RPMI7951 (cell line): ENCODE results near the gene BCL11A. TPM values are rescaled to one million over a fixed set of nuclear protein-coding genes. Genes with fewer than 3 reads are reported as not detected.

Experiments used
- DNase-seq: peaks from one replicate; pipeline ENCODE4 v3.0.0-alpha.2; 2012; ENCODE audit warnings: low read depth
- total RNA-seq: library from RNA; depleted of rRNA; stranded (reverse); fragments of >200 nt; shearing (Covaris generic); gene quantifications from 2 replicates; pipeline ENCODE4 v1.2.3, GENCODE V29; 2014

The BCL11A gene
- total RNA-seq, 1 experiment from 2014 or later: under 0.01 TPM

DNA sequence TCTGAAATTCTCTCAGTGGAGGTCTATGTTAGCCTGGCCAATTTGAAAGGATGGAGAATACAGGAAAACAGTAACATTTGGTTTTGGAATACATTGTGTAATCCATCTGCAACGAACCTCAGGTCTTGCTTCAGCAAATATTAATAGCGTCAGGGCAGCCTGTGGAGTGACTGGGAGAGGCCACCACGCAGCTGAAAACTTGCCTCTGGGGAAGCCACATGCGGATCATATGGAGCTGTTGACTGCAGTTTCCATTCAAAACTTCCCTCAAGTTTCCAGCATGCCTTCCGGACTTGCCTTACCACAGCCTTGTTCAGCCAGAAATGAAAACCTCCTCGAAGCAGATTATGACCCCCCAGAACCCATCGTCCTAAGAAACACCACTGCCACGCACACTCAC is 25.7 kb downstream of the BCL11A start:
- no peak for DNase-seq

DNA sequence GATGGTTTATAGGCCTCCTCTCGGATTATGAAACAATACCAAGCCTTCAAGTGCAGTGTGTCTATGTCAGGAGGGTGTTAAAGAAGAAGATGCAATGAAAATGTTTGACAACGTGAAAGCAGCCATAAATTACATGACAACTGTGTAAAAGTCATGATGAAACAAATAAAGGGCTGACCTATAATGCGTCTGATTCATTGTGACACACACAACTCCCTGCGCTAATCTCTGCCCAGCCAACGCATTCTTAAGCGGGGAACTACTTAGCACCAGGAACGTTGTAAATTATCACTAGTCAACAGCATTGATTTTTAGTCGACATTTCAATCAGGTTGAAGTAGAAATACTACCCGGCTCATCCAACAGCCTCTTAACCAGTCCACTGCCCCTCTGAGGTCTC is 26.8 kb downstream of the BCL11A start:
- DNase-seq: no peak

DNA sequence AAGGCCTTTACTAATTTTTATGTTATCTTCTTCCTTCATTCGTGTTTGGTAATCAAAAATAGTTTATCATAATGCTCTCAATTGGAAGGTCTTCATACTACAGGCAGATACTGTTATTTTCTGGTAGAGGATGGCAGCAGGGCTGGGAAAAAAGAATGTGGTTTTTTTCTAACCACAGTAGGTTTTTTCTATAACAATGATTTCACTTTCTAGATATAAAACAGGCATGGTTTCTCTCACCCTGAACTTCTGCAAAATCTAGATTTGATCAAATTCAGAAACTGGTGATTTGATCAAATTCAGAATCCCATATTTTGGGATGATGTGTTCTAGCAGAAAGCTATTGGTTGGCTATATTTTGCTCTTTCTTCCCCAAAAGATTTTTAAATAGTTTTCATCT is 27.6 kb downstream of the BCL11A start:
- DNase-seq: no peak

DNA sequence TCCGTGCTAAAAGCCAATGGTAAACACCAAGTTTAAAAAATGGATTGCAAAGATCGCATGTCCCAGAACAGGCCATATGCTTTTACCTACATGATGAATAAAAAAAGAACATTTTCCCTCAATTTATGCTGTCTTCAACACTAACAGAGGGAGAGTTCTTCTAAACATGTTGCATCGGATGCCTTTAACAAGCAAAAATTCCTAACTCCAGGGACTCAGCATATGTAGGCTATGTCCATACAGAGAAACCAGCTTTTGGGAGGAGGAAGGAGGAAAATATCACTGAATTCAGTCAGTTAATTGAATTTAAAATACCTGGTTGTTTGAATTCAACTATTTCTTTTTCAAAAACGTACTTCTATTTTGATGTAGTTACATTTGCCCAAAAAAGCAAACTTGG is 28.6 kb downstream of the BCL11A start:
- no peak for DNase-seq

DNA sequence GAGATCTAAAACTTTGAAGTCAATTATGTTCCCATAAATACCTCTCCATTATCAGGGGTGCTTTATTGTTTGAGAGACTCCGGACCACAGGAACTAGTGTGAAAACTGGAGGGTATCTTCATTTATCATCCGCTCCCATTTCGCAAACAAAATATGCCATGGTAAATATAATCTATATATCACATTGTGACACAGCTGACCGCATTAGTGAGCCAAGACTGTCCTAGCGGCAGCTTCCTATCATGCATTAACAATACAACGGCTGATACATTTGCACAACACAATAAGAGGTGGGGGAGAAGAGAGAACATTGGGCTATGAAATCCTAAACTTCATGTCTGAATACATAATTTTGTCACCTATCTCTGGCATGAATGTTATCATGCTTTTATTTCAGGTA is 29.5 kb downstream of the BCL11A start:
- no peak for DNase-seq

DNA sequence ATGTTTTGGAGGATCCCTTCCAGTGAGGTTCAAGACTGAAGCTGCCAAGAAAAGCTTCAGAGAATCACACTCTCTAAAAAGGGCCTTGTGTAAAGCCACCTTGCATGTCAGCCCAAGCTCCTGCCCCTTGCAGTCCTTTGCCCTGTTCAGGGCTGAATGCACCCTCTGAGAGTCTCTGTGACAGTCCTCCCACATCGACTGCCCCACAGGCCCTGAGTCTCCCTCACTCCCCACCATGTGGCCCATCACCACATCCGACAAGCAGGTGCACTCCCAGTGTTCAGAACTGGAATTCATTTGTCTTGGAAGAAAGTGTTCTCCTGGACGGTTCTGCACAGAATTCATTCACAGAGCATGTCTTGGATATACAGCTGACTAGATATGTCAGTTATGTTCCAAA is 31.0 kb downstream of the BCL11A start:
- DNase-seq: no peak

DNA sequence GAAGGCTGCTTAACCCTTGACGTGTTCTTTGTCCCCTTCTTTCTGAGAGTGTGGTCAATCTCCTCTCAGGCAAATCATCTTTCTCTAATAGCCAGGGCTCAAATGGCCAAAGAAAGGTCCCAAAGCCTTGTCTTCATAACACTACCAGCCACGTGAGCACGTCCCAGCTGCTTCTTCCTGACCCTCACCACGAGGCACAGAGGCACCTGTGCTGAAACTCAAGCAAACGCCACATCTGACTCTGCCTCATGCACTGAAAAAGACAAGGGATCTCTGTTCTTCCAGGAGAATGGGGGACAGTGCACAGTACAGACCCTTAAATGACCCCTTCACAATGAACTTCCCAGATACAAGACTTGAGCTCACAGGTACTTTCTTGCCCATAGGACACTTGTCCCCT is 31.8 kb downstream of the BCL11A start:
- DNase-seq: no peak

DNA sequence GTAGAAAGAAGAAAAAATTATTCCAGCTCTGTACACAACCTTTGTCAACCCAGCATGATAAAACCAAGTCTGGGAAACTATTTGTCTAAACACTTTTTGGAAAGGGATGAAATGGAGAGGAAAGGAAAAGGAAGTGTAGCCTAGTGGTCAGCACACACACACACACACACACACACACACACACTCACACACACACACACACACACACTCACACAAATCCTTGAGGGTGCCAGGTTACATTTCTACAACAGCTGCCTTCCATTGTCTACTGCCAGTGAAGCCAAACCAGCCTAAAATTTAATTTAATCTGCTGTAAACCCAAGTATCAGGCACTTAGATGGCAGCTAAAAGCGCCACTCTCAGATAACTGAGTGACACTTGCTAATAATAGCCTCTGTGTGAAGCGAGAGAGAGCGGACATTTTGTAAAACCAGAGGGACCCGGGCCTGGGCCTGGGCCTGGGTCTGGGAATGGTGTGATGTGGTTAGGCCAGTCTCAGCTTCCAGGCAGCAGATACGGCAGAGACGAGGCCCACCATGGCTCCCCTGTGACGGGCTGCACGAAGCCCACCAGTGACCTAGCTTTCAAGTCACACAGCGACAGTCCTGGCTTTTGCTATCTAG is 32.4 kb downstream of the BCL11A start:
- no peak for DNase-seq

DNA sequence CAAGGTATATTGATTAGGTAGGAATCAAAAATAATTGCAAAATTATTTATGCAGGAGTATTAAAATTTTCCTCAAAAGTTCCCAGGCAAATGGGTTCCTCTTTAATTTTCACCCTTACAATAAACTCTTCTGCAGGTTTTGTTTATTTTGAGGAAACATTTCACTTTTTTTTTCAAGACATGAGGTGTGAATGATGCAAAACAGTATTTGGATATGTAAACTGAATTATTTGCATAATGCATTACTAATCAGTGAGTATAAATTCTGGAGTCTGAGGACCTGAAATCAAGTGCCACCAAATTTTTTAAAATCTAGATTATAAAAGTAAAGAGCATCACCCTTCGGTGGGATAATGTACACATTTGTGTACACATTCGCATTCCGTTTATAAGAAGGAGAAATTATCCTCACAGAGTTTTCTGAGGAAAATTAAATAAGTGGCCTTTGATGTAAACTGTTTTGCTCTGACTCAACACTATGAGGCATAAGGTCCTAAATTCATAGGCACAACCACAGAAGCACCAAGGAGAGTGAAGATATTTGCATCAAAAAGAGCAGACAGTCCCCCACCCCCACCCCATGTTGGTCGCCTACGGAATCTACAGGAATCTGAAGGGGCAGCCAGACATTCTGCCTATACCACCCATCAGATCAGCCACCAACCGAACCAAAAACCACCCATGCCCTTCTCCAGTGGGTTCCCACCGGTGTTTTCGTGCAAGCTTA is 33.1 kb downstream of the BCL11A start:
- no peak for DNase-seq

GRCh38 chr2:60519231-60519863 is 34.1 kb downstream of the BCL11A start:
- no peak for DNase-seq

DNA sequence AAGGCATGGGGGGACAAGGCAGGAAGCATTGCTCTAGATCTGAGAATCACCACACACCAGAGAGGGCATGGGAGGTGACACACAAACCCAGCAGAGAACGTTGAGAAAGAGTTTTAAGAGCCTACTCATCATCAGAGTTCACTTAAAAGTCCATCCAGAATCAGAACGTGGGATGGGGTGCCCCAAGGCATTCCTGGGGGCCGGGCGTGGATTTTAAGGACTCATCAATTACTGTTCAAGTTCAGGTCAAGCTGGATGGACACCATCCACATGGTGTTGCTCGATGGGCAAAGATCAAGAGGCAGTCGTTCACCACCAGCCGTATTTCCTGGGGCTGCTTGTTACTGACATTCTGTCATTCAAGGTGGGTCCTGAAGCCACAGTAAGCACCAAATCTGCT is 34.9 kb downstream of the BCL11A start:
- DNase-seq: no peak

- DNase-seq: no peak
Measured at GRCh38 chr2:60517446-60517845, 36.0 kb downstream of the BCL11A start.

- DNase-seq: no peak
Measured at GRCh38 chr2:60516826-60517225, 36.6 kb downstream of the BCL11A start.

DNA sequence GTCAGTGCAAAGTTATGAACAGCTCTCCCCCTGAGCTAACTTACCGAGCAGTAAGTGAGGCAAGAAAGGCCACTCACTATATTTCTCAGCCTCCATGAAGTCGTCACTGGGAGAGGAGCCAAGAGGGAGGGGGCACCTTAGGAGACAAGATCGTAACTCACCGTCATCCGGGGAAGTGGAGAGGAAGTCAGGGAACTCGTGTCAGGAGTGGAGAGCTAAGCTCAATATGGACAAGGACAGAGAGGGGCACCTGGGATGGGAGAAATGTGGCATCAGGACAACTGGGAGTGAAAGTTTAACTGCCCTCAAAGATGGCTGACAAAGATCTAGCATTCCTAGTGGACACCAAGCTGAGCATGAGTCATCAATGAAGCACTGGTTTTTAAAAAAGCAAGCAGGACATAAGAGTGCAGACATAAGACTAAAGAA is 37.1 kb downstream of the BCL11A start:
- DNase-seq: peak; percentile 24

- DNase-seq: peak; percentile 14
Measured at GRCh38 chr2:60515721-60516226, 37.7 kb downstream of the BCL11A start.

GRCh38 chr2:60513996-60514395 is 39.5 kb downstream of the BCL11A start:
- no peak for DNase-seq

DNA sequence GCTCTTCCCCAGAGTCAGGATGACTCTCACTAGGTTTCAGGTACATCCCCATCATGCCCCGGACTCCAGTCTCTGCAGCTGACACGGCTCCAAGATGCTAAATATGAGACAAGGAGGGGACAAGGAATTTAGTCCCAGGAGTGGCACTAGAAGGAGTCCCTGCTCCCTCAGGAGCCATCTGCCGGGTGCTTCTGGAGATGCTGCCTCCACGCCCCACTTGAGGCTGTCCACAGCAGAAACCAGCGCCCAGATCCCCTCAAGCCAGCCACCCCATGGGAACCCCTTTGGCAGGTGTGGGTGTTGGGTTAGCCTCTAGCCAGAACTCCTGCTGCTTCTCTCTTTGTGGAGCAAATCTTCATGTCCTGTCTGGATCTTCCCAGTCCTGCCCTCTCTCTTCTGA is 40.3 kb downstream of the BCL11A start:
- no peak for DNase-seq

DNA sequence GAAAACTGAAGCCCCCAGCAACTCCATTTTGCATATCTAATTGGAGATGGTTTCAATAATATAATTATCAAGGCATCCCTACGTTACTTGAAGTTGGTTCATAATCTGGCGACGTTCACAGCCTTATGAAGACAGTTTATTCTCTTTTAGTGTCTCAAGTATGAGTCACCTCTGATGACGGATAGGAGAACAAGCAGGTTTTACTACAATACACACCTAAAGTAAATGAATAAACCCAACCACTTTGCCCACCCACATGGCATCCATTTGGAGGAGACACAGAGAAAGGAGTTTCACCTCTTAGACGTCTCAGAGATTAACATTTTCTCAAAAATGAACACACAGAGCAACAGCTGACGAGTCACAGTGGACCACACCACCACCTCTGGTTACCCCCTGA is 40.8 kb downstream of the BCL11A start:
- DNase-seq: no peak

GRCh38 chr2:60512062-60512622 is 41.3 kb downstream of the BCL11A start:
- DNase-seq: no peak

GRCh38 chr2:60510713-60511112 is 42.7 kb downstream of the BCL11A start:
- no peak for DNase-seq

DNA sequence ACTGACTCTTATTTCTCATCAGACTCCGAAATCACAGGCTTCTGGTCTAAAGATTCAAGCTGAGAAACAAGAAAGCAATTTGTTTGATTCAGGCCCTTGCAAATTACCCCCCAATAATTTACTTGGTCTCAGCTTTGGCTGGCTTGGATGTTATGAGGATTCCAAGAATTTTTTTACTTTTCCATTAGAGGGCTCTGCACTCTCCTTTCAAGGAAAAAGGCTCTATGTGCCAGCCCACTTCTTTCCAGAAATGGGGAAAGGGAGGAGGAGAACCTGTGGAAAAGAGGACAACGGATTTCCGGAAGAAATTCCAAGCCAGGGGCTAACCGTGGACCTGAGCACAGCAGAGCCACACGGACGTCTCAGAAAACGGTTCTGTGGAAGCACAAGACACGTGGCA is 44.4 kb downstream of the BCL11A start:
- DNase-seq: no peak

DNA sequence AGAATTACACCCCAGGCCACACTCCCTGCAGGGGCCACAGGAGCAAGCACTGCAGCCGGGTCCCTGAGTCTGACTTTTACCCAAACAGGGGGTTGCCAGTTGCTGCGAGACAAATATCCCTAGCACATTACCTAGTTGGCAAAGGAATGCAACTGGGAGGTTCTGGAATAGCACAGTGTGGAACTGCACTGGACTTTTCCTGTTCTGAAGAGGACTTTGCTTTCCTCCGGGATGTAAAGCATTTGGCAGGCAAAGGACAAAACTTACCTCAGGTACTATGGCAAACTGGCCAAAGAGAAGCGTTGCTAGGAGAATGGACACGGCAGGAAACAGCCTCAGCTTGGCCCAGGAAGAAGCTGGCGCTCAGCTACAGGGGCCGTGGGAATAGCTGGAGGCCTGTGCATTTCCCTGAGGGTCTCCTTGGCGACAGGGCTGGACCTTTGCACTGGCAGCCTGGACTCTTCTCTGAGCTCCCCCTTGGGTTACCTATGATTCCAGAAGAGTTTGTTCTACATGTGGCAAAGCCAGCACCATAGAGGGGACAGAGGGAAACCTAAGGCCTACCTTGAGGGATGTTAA is 45.0 kb downstream of the BCL11A start:
- DNase-seq: no peak
